Upper lobe of left lung (tissue), 6 donors: ENCODE measurements around the gene TAF1A. TPM values are rescaled to one million over a fixed set of nuclear protein-coding genes. Genes with fewer than 3 reads are reported as not detected.
"Not testable (repeated sequence)": the region's sequence is repeated elsewhere in the genome, so short reads cannot be mapped to it uniquely, and the experiment has no call there.

Experiments
- ATAC-seq, 2 donors: fragments of 200-7000 bp; cut with Tn5 transposase; one replicate each; pipeline ENCODE4 v1.9.1; 2022; ENCODE audit warnings: mild to moderate bottlenecking in 2 of 2, moderate library complexity in 2 of 2; ENCODE audit not compliant: low FRiP score in 2 of 2
- DNase-seq, 2 donors: peaks; one replicate each; pipeline ENCODE4 v3.0.0-alpha.2; 2019 to 2020
- H3K27ac ChIP-seq, 4 donors: fragments of 200-600 bp; sonication (generic); one replicate each; pipeline ENCODE4 v1.5.1; 2016 to 2019
- H3K27me3 ChIP-seq, 4 donors: fragments of 200-600 bp; sonication (generic); one replicate each; pipeline ENCODE4 v1.5.1; 2017 to 2019
- H3K36me3 ChIP-seq, 4 donors: fragments of 200-600 bp; sonication (generic); one replicate each; pipeline ENCODE4 v1.5.1; 2016 to 2019
- H3K4me1 ChIP-seq, 4 donors: fragments of 200-600 bp; sonication (generic); one replicate each; pipeline ENCODE4 v1.5.1; 2018 to 2019
- H3K4me3 ChIP-seq, 4 donors: fragments of 200-600 bp; sonication (generic); one replicate each; pipeline ENCODE4 v1.5.1; 2017 to 2019; ENCODE audit warnings: mild to moderate bottlenecking in 2 of 4, moderate library complexity in 1 of 4
- H3K9me3 ChIP-seq, 4 donors: fragments of 200-600 bp; sonication (generic); one replicate each; pipeline ENCODE4 v1.5.1; 2018 to 2019
- EP300 ChIP-seq, 4 donors: sonication (generic); formaldehyde crosslinking; IDR thresholded peaks; one replicate each; pipeline ENCODE4 v1.5.1; 2017; ENCODE audit warnings: antibody characterized with exemption in 4 of 4, control low read depth in 2 of 4
- POLR2A ChIP-seq, 4 donors: fragments of 450-650 bp; IDR thresholded peaks; one replicate each; pipeline ENCODE4 v1.5.1; 2016 to 2017; ENCODE audit warnings: antibody characterized with exemption in 4 of 4, mild to moderate bottlenecking in 2 of 4
- POLR2AphosphoS5 ChIP-seq, 2 donors: sonication (generic); formaldehyde crosslinking; IDR thresholded peaks; one replicate each; pipeline ENCODE4 v1.5.1; 2017; ENCODE audit warnings: antibody characterized with exemption in 2 of 2
- WGBS, 2 donors: methylation state at CpG; one replicate each; pipeline ENCODE4 v1.1.5; 2017 to 2018; 5-methylcytosine and 5-hydroxymethylcytosine counted together
- total RNA-seq, 6 donors: library from RNA; depleted of rRNA in 4 of 6; stranded (reverse); fragments of >200 nt in 4 of 6; gene quantifications; one replicate each; pipeline versions ENCODE4 v1.1.0 to v1.2.1, GENCODE V29; 2016 to 2021
- TF ChIP-seq, protein P1 (sequence below), 6 experiments: fragments of 450-650 bp in 4 of 6; fragments of 200-600 bp in 2 of 6; sonication (generic) in 2 of 6; IDR thresholded peaks; one replicate each; pipeline ENCODE4 v1.5.1; 2016 to 2019; ENCODE audit warnings: antibody characterized with exemption in 6 of 6
- donor health status: DM: no; HTN: no; CAD: no; lungs with moderate emphysema.
- donor health status: DM: no; HTN: yes; CAD: no; lungs with severe emphysema.

Gene TAF1A
- total RNA-seq, 6 donors from 2014 or later, result 1.6 to 12.0 (median 4.7) TPM

DNA sequence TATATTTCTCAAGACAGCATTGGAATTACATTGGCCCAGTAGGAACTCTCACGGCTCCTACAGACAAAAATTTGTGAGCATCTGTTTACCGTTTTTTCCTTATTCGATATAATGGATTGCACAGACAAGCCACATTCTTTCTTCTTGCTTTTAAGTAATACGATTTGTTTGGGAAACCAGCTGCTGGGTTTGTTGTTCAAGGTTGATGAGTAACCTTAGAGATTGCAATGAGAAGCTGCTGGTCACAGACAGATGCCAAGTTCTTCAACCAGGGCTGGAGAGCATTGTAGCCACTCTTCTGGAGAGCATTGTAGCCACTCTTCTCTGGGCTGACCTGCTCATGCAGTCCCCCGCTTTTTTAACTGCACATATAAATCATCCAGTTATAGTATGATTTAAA lies 26.8 kb upstream of the TAF1A start:
- Histone ChIP-seq H3K36me3 (peaks cover 0 to 3% (median 0%) of the 10 kb centered on the region in 4 donors), H3K9me3 (no peaks in the 10 kb centered on the region), H3K27ac (no peak overlapping the region), H3K4me1 (peaks cover 10 to 29% (median 15%) of the 10 kb centered on the region in 4 donors), H3K27me3 (no peaks in the 10 kb centered on the region), H3K4me3 (no peak overlapping the region)
- TF ChIP-seq, protein P1, sequence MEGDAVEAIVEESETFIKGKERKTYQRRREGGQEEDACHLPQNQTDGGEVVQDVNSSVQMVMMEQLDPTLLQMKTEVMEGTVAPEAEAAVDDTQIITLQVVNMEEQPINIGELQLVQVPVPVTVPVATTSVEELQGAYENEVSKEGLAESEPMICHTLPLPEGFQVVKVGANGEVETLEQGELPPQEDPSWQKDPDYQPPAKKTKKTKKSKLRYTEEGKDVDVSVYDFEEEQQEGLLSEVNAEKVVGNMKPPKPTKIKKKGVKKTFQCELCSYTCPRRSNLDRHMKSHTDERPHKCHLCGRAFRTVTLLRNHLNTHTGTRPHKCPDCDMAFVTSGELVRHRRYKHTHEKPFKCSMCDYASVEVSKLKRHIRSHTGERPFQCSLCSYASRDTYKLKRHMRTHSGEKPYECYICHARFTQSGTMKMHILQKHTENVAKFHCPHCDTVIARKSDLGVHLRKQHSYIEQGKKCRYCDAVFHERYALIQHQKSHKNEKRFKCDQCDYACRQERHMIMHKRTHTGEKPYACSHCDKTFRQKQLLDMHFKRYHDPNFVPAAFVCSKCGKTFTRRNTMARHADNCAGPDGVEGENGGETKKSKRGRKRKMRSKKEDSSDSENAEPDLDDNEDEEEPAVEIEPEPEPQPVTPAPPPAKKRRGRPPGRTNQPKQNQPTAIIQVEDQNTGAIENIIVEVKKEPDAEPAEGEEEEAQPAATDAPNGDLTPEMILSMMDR (IDR thresholded peaks at IDR 0.05), result no peak
- no peak for TF ChIP-seq POLR2AphosphoS5 (IDR thresholded peaks at IDR 0.05)
- DNase-seq (no peak), ATAC-seq (no peak)
- WGBS, 2 donors, result 69 to 79% methylated on average over 5 of the region's 5 CpGs

DNA sequence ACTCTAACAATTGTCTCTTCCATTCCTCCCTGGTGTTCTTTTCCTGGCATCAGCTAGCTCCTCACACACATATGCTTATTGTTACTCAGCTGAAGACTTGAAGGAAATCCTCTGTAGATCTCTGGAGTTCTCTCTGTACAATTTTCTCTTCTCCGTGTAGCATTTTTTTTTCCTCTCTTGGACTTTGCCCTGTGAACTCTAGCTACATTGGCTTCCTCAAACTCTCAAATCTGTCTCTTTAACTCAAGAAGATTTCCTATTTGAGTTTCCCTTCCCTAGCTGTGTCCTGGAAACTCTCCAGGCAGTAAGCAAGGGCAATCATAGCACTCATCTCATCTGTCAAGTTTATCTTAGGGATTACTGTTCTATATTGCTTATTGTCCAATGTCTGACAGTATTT lies 23.9 kb upstream of the TAF1A start:
- Histone ChIP-seq H3K4me1 (peaks cover under 1 to 10% (median 5%) of the 10 kb centered on the region in 4 donors), H3K4me3 (no peak overlapping the region), H3K9me3 (no peaks in the 10 kb centered on the region), H3K36me3 (no peaks in the 10 kb centered on the region), H3K27me3 (no peaks in the 10 kb centered on the region), H3K27ac (no peak overlapping the region)
- TF ChIP-seq POLR2A (IDR thresholded peaks at IDR 0.05) (no peak), EP300 (IDR thresholded peaks at IDR 0.05) (no peak)
- DNase-seq (no peak), ATAC-seq (no peak)
- WGBS, 2 donors, result 59 to 63% methylated on average over 1 of the region's 1 CpG

DNA sequence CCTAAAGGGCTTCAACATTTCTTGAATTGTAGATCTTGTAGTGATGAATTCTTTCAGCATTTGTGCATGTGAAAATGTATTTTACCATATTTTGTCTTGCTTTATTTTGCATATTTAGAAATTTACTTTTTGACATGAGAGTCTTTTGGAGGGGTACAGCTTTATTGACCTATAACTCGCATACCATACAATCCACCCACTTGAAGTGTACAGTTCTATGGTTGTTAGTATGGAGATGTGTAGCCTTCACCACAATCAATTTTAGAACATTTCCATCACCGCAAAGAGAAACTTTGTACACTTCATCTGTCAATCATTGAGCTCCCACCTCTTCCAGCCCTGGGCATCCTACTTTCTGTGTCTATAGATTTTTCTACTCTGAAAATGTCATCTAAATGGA lies 21.0 kb upstream of the TAF1A start:
- TF ChIP-seq POLR2AphosphoS5 (IDR thresholded peaks at IDR 0.05) (no peak), POLR2A (IDR thresholded peaks at IDR 0.05) (no peak), EP300 (IDR thresholded peaks at IDR 0.05) (no peak)
- TF ChIP-seq, protein P1 (IDR thresholded peaks at IDR 0.05), result no peak
- no peaks in the 10 kb centered on the region for H3K9me3 ChIP-seq
- H3K27me3 ChIP-seq, result no peaks in the 10 kb centered on the region
- H3K4me1 ChIP-seq, result no peaks in the 10 kb centered on the region
- ATAC-seq (no peak), DNase-seq (no peak)
- H3K27ac ChIP-seq, result no peak overlapping the region
- 86 to 90% methylated on average over 2 of the region's 2 CpGs for WGBS, 2 donors
- no peaks in the 10 kb centered on the region for H3K36me3 ChIP-seq
- H3K4me3 ChIP-seq, result no peak overlapping the region

DNA sequence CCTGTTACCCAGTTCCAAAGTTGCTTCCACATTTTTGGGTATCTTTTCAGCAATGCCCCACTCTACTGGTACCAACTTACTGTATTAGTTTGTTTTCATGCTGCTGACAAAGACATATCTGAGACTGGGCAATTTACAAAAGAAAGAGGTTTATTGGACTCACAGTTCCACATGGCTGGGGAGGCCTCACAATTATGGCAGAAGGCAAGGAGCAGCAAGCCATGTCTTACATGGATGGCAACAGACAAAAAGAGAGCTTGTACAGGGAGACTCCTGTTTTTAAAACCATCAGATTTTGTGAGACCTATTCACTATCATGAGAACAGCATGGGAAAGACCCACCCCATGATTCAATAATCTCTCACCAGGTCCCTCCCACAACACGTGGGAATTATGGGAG lies 19.4 kb upstream of the TAF1A start:
- not testable (repeated sequence) for ATAC-seq, DNase-seq, H3K36me3 ChIP-seq, H3K4me1 ChIP-seq, H3K27me3 ChIP-seq, H3K4me3 ChIP-seq, H3K9me3 ChIP-seq, H3K27ac ChIP-seq
- WGBS, 2 donors, result 42 to 63% methylated on average over 1 of the region's 1 CpG

DNA sequence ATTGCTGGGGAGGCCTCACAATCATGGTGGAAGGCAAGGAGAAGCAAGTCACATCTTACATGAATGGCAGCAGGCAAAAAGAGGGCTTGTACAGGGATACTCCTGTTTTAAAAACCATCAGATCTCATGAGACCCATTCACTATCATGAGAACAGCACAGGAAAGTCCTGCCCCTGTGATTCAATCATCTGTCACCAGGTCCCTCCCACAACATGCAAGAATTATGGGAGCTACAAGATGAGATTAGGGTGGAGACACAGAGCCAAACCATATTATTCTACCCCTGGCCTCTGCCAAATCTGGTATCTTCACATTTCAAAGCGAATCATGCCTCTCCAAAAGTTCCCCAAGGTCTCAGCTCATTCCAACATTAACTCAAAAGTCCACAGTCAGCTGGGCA lies 17.0 kb upstream of the TAF1A start:
- Histone ChIP-seq H3K9me3 (no peaks in the 10 kb centered on the region), H3K27me3 (no peaks in the 10 kb centered on the region), H3K36me3 (no peaks in the 10 kb centered on the region), H3K4me1 (no peaks in the 10 kb centered on the region), H3K4me3 (no peak overlapping the region), H3K27ac (no peak overlapping the region)
- DNase-seq (no peak), ATAC-seq (no peak)
- no peak for TF ChIP-seq POLR2A (IDR thresholded peaks at IDR 0.05)
- TF ChIP-seq, protein P1 (IDR thresholded peaks at IDR 0.05), result no peak
- TF ChIP-seq POLR2AphosphoS5 (IDR thresholded peaks at IDR 0.05), result no peak
- no peak for TF ChIP-seq EP300 (IDR thresholded peaks at IDR 0.05)
- 96 to 100% methylated on average over 1 of the region's 1 CpG for WGBS, 2 donors

DNA sequence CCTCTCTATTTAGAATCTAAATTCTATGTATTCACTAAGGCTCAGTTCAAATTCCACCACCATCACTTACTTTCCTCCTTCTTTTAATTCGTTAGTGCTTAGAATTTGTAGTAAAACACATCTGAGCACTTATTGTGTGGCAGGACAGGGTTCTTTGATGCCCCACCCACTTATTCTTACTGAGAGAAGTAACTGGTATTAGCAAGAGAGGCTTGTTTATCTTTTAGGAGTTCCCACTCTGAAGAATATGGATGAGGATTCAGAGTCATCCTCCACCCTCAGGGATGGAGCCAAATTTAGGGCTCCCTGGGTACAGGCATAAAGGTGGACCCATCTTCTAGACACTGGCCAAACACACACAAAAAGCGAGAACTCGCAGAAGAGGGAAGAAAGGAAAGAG lies 11.5 kb upstream of the TAF1A start:
- Histone ChIP-seq H3K27ac (no peak overlapping the region), H3K4me3 (no peak overlapping the region), H3K27me3 (no peaks in the 10 kb centered on the region), H3K9me3 (no peaks in the 10 kb centered on the region), H3K4me1 (no peaks in the 10 kb centered on the region), H3K36me3 (no peaks in the 10 kb centered on the region)
- TF ChIP-seq, protein P1 (IDR thresholded peaks at IDR 0.05), result no peak
- TF ChIP-seq POLR2A (IDR thresholded peaks at IDR 0.05) (no peak), EP300 (IDR thresholded peaks at IDR 0.05) (no peak), POLR2AphosphoS5 (IDR thresholded peaks at IDR 0.05) (no peak)
- ATAC-seq (no peak), DNase-seq (no peak)
- WGBS, 2 donors, result 61 to 70% methylated on average over 3 of the region's 3 CpGs
